Measurements from ENCODE around the gene CREG1.

- TF ChIP-seq POLR2A (IDR thresholded peaks at IDR 0.05; ENCODE audit: low read length) (no peak), GATA1 (IDR thresholded peaks at IDR 0.05; ENCODE audit: low read depth, low read length) (no peak)
These were observed 49.1 kb downstream of the CREG1 start for GRCh38 chr1:167504467-167504827.
